ENCODE measurements around the gene ICAM4. TPM values are rescaled to one million over a fixed set of nuclear protein-coding genes. Genes with fewer than 3 reads are reported as not detected.

The ICAM4 gene
- total and polyA plus RNA-seq, 2 of the 8 experiments (the other 6 are each of a cell fraction or from before 2014, with no cell fraction given): 1.5 to 4.1 TPM

- TF ChIP-seq PHF8 (conservative IDR thresholded peaks at IDR 0.05; ENCODE audit: low read depth, low read length) (no peak), KDM4A (IDR thresholded peaks at IDR 0.05; ENCODE audit: low read depth, low read length, severe bottlenecking) (no peak), RXRA (IDR thresholded peaks at IDR 0.05; ENCODE audit: insufficient read depth, low read depth, low read length) (no peak), NANOG (IDR thresholded peaks at IDR 0.05; ENCODE audit: insufficient read depth, low read depth, low read length, poor library complexity, severe bottlenecking) (no peak), EZH2 (IDR thresholded peaks at IDR 0.05; ENCODE audit: low read depth, low read length, severe bottlenecking) (no peak), JUN (IDR thresholded peaks at IDR 0.05; ENCODE audit: low read depth, low read length) (no peak), HDAC2 (IDR thresholded peaks at IDR 0.05; ENCODE audit: borderline replicate concordance in 1 of 2, low read depth in 2 of 2, low read length in 2 of 2) (no peak), CBX8 (IDR thresholded peaks at IDR 0.05; ENCODE audit: borderline replicate concordance, low read depth, low read length) (no peak)
- TF ChIP-seq, protein P1, sequence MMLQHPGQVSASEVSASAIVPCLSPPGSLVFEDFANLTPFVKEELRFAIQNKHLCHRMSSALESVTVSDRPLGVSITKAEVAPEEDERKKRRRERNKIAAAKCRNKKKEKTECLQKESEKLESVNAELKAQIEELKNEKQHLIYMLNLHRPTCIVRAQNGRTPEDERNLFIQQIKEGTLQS (IDR thresholded peaks at IDR 0.05; ENCODE audit: insufficient read depth, low read depth, low read length): no peak
These were observed 2.4 kb upstream of the ICAM4 start (continued) for GRCh38 chr19:10284065-10284959.
